Measurements from ENCODE around the gene SMURF1. TPM values are rescaled to one million over a fixed set of nuclear protein-coding genes. Genes with fewer than 3 reads are reported as not detected.

SMURF1 gene
- total and polyA plus RNA-seq, 2 of the 8 experiments (the other 6 are each of a cell fraction or from before 2014, with no cell fraction given): 9.6 to 24.5 TPM

DNA sequence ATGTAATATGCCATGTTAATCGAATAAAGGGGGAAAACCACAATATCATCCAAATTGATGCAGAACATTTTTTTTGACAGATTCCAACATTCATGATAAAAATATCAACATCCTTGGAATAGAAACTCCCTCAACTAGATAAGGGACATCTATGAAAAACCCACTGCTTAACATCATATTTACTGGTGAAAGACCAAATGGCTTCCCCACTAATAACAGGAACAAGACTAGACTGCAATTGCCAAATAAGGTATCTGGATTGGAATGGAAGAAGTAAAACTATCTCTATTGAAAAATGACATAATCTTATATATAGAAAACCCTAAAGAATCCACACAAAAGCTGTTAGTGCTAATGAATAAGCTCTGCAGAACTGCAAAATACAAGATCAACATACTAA lies 27.8 kb downstream of the SMURF1 start:
- H3K4me3 ChIP-seq (ENCODE audit: extremely low read depth in 1 of 4, insufficient read depth in 2 of 4, low read depth in 3 of 4, low read length in 4 of 4): no peak overlapping the region
- CTCF ChIA-PET (ENCODE audit: partially characterized antibody): no interaction called here

More for the DNA sequence above, 27.8 kb downstream of the SMURF1 start:
- no peak overlapping the region for H2BK15ac ChIP-seq (ENCODE audit: low read length)
- TF ChIP-seq RNF2 (IDR thresholded peaks at IDR 0.05; ENCODE audit: borderline replicate concordance, low read depth, low read length, missing control alignments, poor library complexity, severe bottlenecking): no peak
- TF ChIP-seq, protein P1, sequence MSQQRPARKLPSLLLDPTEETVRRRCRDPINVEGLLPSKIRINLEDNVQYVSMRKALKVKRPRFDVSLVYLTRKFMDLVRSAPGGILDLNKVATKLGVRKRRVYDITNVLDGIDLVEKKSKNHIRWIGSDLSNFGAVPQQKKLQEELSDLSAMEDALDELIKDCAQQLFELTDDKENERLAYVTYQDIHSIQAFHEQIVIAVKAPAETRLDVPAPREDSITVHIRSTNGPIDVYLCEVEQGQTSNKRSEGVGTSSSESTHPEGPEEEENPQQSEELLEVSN (IDR thresholded peaks at IDR 0.05): no peak
- no peak for TF ChIP-seq BRCA1 (IDR thresholded peaks at IDR 0.05; ENCODE audit: low read depth, low read length)
- no peak for TF ChIP-seq CEBPB (IDR thresholded peaks at IDR 0.05; ENCODE audit: low read depth, low read length)
- TF ChIP-seq EGR1 (IDR thresholded peaks at IDR 0.05; ENCODE audit: borderline replicate concordance, low read depth, low read length): no peak
- no peak for TF ChIP-seq SUZ12 (IDR thresholded peaks at IDR 0.05; ENCODE audit: low read length)
- TF ChIP-seq, protein P2, sequence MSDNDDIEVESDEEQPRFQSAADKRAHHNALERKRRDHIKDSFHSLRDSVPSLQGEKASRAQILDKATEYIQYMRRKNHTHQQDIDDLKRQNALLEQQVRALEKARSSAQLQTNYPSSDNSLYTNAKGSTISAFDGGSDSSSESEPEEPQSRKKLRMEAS (IDR thresholded peaks at IDR 0.05): no peak
- TF ChIP-seq TBP (IDR thresholded peaks at IDR 0.05; ENCODE audit: low read depth, low read length): no peak
- no peak for TF ChIP-seq KDM1A (IDR thresholded peaks at IDR 0.05; ENCODE audit: borderline replicate concordance, low read length)
- TF ChIP-seq POU5F1 (IDR thresholded peaks at IDR 0.05; ENCODE audit: low read depth, low read length): no peak
- no peak overlapping the region for H3K56ac ChIP-seq (replicated peaks; ENCODE audit: insufficient read length, low read depth, low read length)
- H2BK120ac ChIP-seq (replicated peaks; ENCODE audit: low read depth, low read length): no peak overlapping the region
- no peak overlapping the region for H3K9ac ChIP-seq (replicated peaks in 1 of 4; ENCODE audit: extremely low read depth in 1 of 4, low read depth in 3 of 4, low read length in 3 of 4)
- no peak overlapping the region for H3K14ac ChIP-seq (ENCODE audit: insufficient read length)
- POLR2A ChIA-PET (ENCODE audit: partially characterized antibody): interaction anchor here (0.7 kb wide), 1 partner anchor 46 kb away, joined by 3 read pairs; no protein-coding TSS in a partner anchor
- no peak overlapping the region for H3K4me2 ChIP-seq (ENCODE audit: insufficient read depth in 1 of 2, low read depth in 2 of 2, low read length in 2 of 2)
- H3K27ac ChIP-seq (ENCODE audit: low read depth, low read length): no peak overlapping the region
- no peak overlapping the region for H4K91ac ChIP-seq (replicated peaks; ENCODE audit: insufficient read length, low read length)
- no peak overlapping the region for H2AFZ ChIP-seq (ENCODE audit: low read length)
- H3K23me2 ChIP-seq (ENCODE audit: low read depth, low read length): no peaks in the 10 kb centered on the region
- no peak overlapping the region for H2AK5ac ChIP-seq (ENCODE audit: low read depth, low read length)
- H3K79me1 ChIP-seq (ENCODE audit: low read depth, low read length): no peaks in the 10 kb centered on the region
- no peak for FAIRE-seq
- H3K27me3 ChIP-seq (replicated peaks in 1 of 4; ENCODE audit: control insufficient read depth in 3 of 4, extremely low read depth in 1 of 4, insufficient read depth in 3 of 4, low read length in 3 of 4): no peaks in the 10 kb centered on the region
- H2BK12ac ChIP-seq (ENCODE audit: low read depth, low read length): no peak overlapping the region
- no peak overlapping the region for H4K5ac ChIP-seq (ENCODE audit: insufficient read length, low read depth, low read length)
- peaks cover 2 to 9% (median 5%) of the 10 kb centered on the region in 4 experiments; a peak in 4 of 7 replicates for H3K4me1 ChIP-seq (replicated peaks in 1 of 4; ENCODE audit: control insufficient read depth in 3 of 4, insufficient read depth in 4 of 4, low read length in 3 of 4)
- no peak overlapping the region for H2BK5ac ChIP-seq (ENCODE audit: low read depth, low read length)
- no peak for DNase-seq (ENCODE audit: low read depth in 1 of 2, low spot score in 2 of 2)
- no peak overlapping the region for H2BK20ac ChIP-seq (ENCODE audit: low read length)
- no peak overlapping the region for H3K23ac ChIP-seq (ENCODE audit: insufficient read length)
- WGBS, 2 experiments (ENCODE audit: extremely low coverage in 1 of 2, insufficient coverage in 1 of 2, insufficient read length in 1 of 2, insufficient replicate concordance in 2 of 2, low coverage in 1 of 2, low lambda C conversion rate in 2 of 2, missing lambda C conversion rate in 1 of 2): 96% methylated on average over 1 of the region's 1 CpG; no CpG with 5 or more reads in 1 of the 2 experiments
- H3K18ac ChIP-seq (ENCODE audit: extremely low read depth, low read length): no peak overlapping the region
- H3K9me3 ChIP-seq (ENCODE audit: insufficient read depth in 2 of 2, low read depth in 1 of 2, low read length in 1 of 2): no peaks in the 10 kb centered on the region
- H3K4ac ChIP-seq (replicated peaks; ENCODE audit: insufficient read length, low read depth, low read length): no peak overlapping the region
- H4K8ac ChIP-seq (ENCODE audit: extremely low read depth, insufficient read depth, low read length): no peak overlapping the region
- no peaks in the 10 kb centered on the region for H3K36me3 ChIP-seq (ENCODE audit: control insufficient read depth in 2 of 4, insufficient read depth in 4 of 4, low read length in 3 of 4)
- H3K79me2 ChIP-seq (ENCODE audit: control insufficient read depth in 1 of 2, insufficient read depth in 2 of 2, low read length in 2 of 2): peaks cover 0 to 95% of the 10 kb centered on the region in 2 experiments; a peak in 3 of 4 replicates
- peaks cover 0 to 6% of the 10 kb centered on the region in 2 experiments for H4K20me1 ChIP-seq (replicated peaks in 1 of 2; ENCODE audit: control insufficient read depth in 1 of 2, insufficient read depth in 2 of 2, low read length in 2 of 2)

Measured in H1 (cell line).